ENCODE measurements around the gene LRRC1. TPM values are rescaled to one million over a fixed set of nuclear protein-coding genes. Genes with fewer than 3 reads are reported as not detected.

The LRRC1 gene
- total and polyA plus RNA-seq, 10 of the 15 experiments (the other 5 are each of a cell fraction or from before 2014, with no cell fraction given) = 0.35 to 9.3 (median 0.63) TPM

DNA sequence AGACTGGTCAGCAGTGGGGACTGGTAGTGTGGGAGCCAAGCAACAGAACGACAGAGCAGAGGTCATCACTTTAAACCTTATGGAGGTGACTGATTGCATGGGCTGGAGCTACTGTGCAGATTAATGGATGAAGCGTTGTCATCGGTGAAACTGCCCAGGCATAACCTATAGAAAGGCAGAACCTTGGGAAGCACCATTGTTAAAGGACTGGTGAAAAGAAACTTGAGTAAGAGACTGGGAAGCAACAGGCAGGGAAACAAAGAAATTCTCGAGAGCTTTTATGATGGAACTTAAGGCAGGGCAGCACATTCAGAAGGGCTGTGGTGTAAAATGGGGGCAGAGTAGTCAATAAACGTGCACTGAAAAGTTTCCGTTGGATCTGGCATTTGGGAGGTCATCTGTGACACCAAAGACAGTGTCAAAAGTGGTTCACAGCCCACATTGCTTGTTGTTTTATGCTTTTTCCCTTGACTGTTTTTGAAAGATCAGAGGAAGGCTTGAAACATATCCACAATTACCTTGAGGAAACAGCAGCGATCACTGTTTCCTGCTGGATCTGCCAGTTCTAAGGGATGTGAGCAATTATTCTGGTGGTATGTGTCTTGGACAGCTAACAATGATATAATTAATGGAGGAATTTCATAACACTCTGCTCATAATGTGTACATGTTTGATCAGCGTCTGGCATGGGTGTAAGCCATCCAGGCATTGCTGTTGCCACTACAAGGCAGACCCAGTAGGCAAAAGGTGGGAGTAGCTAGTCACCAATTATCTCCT, 62.7 kb downstream of the LRRC1 start:
- no TSS peak for BruUV-seq (replicated peaks)
- no peak for DNase-seq (ENCODE audit: low read depth, low spot score)
- no peaks in the 10 kb centered on the region for H3K4me1 ChIP-seq (ENCODE audit: control insufficient read depth, insufficient read depth, low read length)
- ATAC-seq = no peak
- ChIA-PET CTCF (no interaction called here), RAD21 (ENCODE audit: unreplicated experiment) (no interaction called here), POLR2A (no interaction called here), SMC1A (ENCODE audit: uncharacterized antibody, unreplicated experiment) (interaction anchor here (0.6 kb wide), 1 partner anchor 1038 kb away, joined by 3 read pairs; no protein-coding TSS in a partner anchor)
- FAIRE-seq = no peak
- H3K4me3 ChIP-seq = no peak overlapping the region
- H3K9me3 ChIP-seq (replicated peaks; ENCODE audit: control insufficient read depth, insufficient read depth, low read length) = no peaks in the 10 kb centered on the region
- H3K9ac ChIP-seq (ENCODE audit: control insufficient read depth, insufficient read depth, low read length) = no peak overlapping the region
- H3K36me3 ChIP-seq (ENCODE audit: control insufficient read depth in 2 of 2, insufficient read depth in 2 of 2, low read length in 1 of 2) = no peaks in the 10 kb centered on the region
- H4K20me1 ChIP-seq (ENCODE audit: control insufficient read depth, insufficient read depth) = no peaks in the 10 kb centered on the region
- H3K4me2 ChIP-seq (ENCODE audit: control insufficient read depth, insufficient read depth) = no peak overlapping the region
- TF ChIP-seq CEBPB (IDR thresholded peaks at IDR 0.05; ENCODE audit: borderline replicate concordance in 1 of 2, low read depth in 2 of 2, low read length in 2 of 2) = no peak
- no peak for TF ChIP-seq CBX5 (IDR thresholded peaks at IDR 0.05; ENCODE audit: low read depth)
- no peak for TF ChIP-seq KAT2A (conservative IDR thresholded peaks at IDR 0.05; ENCODE audit: control insufficient read depth, low read depth, low read length)
- no peak for TF ChIP-seq MTA2 (IDR thresholded peaks at IDR 0.05; ENCODE audit: low read depth)
- no peak for TF ChIP-seq NFXL1 (IDR thresholded peaks at IDR 0.05; ENCODE audit: borderline replicate concordance)
- no peak for TF ChIP-seq SIN3A (IDR thresholded peaks at IDR 0.05; ENCODE audit: low read depth, low read length)
- TF ChIP-seq TCF7 (IDR thresholded peaks at IDR 0.05; ENCODE audit: borderline replicate concordance) = no peak
- no peak for TF ChIP-seq NFIC (IDR thresholded peaks at IDR 0.05; ENCODE audit: low read depth, low read length)
- TF ChIP-seq BMI1 (IDR thresholded peaks at IDR 0.05; ENCODE audit: borderline replicate concordance) = no peak
- TF ChIP-seq RUNX3 (IDR thresholded peaks at IDR 0.05; ENCODE audit: low read length) = no peak
- TF ChIP-seq SRF (IDR thresholded peaks at IDR 0.05; ENCODE audit: low read depth in 2 of 2, low read length in 2 of 2) = no peak
- TF ChIP-seq RCOR1 (conservative IDR thresholded peaks at IDR 0.05; ENCODE audit: low read depth, low read length) = no peak
- TF ChIP-seq JUNB (IDR thresholded peaks at IDR 0.05) = no peak
- TF ChIP-seq ESRRA (IDR thresholded peaks at IDR 0.05; ENCODE audit: low read length) = no peak
- TF ChIP-seq ASH2L (IDR thresholded peaks at IDR 0.05; ENCODE audit: borderline replicate concordance, low read depth) = no peak
- TF ChIP-seq RBBP5 (conservative IDR thresholded peaks at IDR 0.05) = no peak
- TF ChIP-seq, protein P1, sequence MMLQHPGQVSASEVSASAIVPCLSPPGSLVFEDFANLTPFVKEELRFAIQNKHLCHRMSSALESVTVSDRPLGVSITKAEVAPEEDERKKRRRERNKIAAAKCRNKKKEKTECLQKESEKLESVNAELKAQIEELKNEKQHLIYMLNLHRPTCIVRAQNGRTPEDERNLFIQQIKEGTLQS (IDR thresholded peaks at IDR 0.05; ENCODE audit: borderline replicate concordance, extremely low read depth, low read depth, low read length) = no peak
- TF ChIP-seq NR2C1 (IDR thresholded peaks at IDR 0.05) = no peak
- TF ChIP-seq, protein P2, sequence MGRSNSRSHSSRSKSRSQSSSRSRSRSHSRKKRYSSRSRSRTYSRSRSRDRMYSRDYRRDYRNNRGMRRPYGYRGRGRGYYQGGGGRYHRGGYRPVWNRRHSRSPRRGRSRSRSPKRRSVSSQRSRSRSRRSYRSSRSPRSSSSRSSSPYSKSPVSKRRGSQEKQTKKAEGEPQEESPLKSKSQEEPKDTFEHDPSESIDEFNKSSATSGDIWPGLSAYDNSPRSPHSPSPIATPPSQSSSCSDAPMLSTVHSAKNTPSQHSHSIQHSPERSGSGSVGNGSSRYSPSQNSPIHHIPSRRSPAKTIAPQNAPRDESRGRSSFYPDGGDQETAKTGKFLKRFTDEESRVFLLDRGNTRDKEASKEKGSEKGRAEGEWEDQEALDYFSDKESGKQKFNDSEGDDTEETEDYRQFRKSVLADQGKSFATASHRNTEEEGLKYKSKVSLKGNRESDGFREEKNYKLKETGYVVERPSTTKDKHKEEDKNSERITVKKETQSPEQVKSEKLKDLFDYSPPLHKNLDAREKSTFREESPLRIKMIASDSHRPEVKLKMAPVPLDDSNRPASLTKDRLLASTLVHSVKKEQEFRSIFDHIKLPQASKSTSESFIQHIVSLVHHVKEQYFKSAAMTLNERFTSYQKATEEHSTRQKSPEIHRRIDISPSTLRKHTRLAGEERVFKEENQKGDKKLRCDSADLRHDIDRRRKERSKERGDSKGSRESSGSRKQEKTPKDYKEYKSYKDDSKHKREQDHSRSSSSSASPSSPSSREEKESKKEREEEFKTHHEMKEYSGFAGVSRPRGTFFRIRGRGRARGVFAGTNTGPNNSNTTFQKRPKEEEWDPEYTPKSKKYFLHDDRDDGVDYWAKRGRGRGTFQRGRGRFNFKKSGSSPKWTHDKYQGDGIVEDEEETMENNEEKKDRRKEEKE (IDR thresholded peaks at IDR 0.05) = no peak
- TF ChIP-seq ETV6 (conservative IDR thresholded peaks at IDR 0.05 in 1 of 2, IDR thresholded peaks at IDR 0.05 in 1 of 2; ENCODE audit: borderline replicate concordance in 1 of 2, low read depth in 1 of 2) = no peak
- H3K27me3 ChIP-seq (replicated peaks in 1 of 2; ENCODE audit: control insufficient read depth in 2 of 2, insufficient read depth in 2 of 2, low read length in 1 of 2) = peaks cover 0 to 2% of the 10 kb centered on the region in 2 experiments; a peak in 1 of 4 replicates
- no peak overlapping the region for H2AFZ ChIP-seq (ENCODE audit: control insufficient read depth, low read depth, low read length)
- intact Hi-C loops (cut with micrococcal nuclease; ENCODE audit: unreplicated experiment) (no loop called here), in situ Hi-C loops (cut with MboI) (no loop called here)
- 28% methylated on average over 8 of the region's 8 CpGs for WGBS (ENCODE audit: insufficient coverage, insufficient replicate concordance, low lambda C conversion rate, missing lambda C conversion rate)
- H3K27ac ChIP-seq (ENCODE audit: control insufficient read depth, insufficient read depth) = no peak overlapping the region
- H3K79me2 ChIP-seq (ENCODE audit: control insufficient read depth, insufficient read depth, low read length) = no peaks in the 10 kb centered on the region

Measured in GM12878 (cell line).